DMS153 treated with DMSO at 0.1 percent for 48 hours (cell line): Measurements from ENCODE around the gene NAA25.
"Not testable (repeated sequence)": the region's sequence is repeated elsewhere in the genome, so short reads cannot be mapped to it uniquely, and the experiment has no call there.

Experiments used
- DNase-seq: peaks from one replicate; lab custom pipeline; 2025; ENCODE audit not compliant: unreplicated experiment; lab: John Stamatoyannopoulos, UW

The NAA25 gene

GRCh38 chr12:112010415-112011344, 97.9 kb downstream of the NAA25 start:
- DNase-seq: no peak

DNA sequence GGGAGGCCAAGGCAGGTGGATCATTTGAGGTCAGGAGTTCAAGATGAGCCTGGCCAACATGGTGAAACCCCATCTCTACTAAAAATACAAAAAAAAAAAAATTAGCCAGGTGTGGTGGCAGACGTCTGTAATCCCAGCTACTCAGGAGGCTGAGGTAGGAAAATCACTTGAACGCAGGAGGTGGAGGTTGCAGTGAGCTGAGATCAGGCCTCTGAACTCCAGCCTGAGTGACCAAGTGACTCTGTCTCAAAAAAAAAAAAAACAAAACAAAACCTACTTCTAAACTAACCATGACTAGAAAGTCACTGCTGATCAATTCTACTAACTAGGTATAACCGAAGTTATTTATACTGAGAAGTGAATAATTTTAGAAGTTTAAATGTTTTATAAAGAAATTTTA, 99.0 kb downstream of the NAA25 start:
- DNase-seq: not testable (repeated sequence)

- no peak for DNase-seq
Measured at GRCh38 chr12:112008918-112009317, 99.7 kb downstream of the NAA25 start.

- no peak for DNase-seq
Measured at GRCh38 chr12:112007945-112008344, 100.6 kb downstream of the NAA25 start.

DNA sequence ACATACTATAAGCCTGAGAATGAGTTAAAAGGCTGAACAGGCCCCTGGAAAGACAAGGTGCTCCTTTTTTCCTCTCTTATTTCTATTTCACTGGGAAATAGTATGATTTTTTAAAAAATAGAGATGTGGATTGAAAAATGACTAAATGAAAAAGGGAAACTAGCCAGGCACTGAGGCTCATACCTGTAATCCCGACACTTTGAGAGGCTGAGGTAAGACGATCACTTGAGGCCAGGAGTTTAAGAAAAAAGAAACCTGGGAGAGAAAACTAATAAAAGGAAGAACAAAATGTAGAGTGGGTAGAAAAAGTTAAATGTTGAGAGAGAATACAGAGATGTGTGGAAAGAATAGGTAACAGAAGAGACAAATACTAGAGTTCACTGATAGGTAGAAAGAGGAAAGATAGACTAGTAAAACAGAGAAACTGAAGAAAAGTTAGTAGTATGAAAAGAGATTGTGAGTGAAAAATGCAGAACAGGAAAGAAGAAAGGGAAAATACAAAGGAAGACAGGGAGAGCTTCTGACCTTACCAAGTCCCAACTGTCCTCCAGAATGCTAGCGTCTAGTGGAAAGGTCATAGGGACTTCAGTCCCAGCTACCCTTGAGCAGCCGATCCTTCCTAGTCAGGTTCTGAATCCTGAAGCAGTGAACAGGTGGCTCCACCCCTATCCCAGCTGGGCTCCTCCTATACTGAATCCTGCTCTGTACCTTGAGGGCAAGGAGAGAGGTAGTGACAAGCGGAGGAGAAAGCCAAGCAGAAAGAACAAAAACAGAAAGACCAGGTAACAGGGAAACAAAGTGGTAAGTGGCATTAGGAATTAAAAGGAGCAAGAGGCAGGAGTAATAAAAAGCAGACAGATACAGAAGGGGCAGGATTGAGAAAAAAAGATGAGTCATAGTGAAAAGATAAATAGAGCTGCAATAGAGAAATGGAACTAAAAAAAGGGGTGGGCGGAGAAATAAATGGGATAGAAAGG, 102.9 kb downstream of the NAA25 start:
- no peak for DNase-seq

- no peak for DNase-seq
Measured at GRCh38 chr12:112004041-112004440, 104.5 kb downstream of the NAA25 start.

DNA sequence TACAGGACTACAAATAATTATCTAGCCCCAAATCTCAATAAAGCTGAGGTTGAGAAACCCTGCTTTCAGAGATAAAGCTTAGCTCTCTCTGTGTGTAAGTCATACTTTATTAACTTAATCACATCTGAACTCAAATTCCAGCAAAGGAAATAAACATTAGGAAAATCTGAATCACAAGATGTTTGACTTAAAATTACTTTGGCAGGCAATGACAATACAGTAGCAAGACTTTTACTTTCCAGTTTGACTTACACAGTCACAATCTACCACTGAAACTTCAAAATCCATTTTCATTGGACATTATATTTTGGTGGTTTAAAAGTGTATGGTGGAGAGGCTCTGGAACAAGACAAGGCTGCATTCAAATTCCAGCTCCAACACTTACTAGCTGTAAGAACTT, 107.0 kb downstream of the NAA25 start:
- DNase-seq: no peak

- no peak for DNase-seq
Measured at GRCh38 chr12:112000820-112001219, 107.8 kb downstream of the NAA25 start.

- DNase-seq: not testable (repeated sequence)
Measured at GRCh38 chr12:111999129-111999528, 109.5 kb downstream of the NAA25 start.

DNA sequence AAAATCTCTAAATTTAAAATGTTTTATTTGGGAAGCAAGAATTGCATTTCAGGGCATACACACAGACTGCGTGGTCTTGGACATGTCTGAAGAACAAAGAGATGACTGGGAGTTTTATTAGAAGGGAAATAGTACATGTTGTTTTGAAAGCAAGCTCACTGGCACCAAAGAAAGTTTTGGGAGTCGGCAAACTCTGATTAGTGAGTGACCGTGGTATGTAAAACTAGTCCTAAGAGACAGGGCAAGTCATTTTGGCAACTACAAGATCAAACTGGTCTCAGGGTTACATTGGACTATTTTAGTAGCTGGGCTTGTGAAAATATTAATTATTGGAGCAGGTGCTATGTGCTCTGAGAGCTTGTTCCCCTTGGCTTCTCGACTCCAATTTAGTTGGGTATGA, 110.6 kb downstream of the NAA25 start:
- DNase-seq: no peak

DNA sequence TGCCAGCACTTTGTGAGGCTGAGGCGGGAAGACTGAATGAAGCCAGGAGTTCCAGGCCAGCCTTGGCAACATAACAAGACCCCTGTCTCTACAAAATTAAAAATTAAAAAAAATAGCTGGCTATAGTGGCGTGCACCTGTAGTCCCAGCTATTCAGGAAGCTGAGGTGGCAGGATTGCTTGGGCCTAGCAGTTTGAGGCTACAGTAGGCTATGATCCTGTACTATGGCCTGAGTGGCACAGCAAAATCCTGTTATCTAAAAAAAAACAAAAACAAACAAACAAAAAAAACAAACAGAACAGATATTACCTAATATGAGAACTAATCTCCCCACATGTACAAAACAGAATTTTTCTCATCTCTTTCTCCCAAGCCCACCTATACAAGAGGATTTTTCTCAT, 111.3 kb downstream of the NAA25 start:
- no peak for DNase-seq

DNA sequence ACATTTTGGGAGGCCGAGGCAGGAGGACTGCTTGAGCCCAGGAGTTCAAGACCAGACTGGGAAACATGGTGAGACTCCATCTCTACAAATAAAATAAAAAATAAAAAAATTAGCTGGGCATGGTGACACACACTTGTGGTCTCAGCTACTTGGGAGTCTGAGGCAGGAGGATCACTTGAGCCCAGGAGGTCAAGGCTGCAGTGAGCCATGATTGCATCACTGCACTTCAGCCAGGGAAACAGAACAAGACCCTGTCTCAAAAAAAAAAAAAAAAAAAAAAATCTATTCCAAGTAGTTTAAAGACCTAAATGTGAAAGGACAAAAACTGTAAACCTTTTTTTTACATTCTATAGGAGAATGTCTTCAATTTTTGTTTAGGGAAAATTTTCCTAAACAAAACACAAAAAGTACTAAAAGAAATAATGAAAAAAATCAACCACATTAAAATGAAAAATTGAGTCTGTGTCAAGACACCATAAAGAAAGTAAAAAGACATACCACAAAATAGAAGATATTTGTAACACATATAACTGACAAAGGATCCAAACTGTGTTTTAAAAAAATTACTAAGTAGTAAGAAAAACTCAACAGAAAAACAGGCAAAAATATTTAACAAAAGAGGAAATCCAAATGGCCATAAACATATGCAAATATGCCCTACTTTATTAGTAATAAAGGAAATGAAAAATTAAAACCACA, 112.7 kb downstream of the NAA25 start:
- DNase-seq: no peak

GRCh38 chr12:111994211-111995111, 114.1 kb downstream of the NAA25 start:
- not testable (repeated sequence) for DNase-seq

DNA sequence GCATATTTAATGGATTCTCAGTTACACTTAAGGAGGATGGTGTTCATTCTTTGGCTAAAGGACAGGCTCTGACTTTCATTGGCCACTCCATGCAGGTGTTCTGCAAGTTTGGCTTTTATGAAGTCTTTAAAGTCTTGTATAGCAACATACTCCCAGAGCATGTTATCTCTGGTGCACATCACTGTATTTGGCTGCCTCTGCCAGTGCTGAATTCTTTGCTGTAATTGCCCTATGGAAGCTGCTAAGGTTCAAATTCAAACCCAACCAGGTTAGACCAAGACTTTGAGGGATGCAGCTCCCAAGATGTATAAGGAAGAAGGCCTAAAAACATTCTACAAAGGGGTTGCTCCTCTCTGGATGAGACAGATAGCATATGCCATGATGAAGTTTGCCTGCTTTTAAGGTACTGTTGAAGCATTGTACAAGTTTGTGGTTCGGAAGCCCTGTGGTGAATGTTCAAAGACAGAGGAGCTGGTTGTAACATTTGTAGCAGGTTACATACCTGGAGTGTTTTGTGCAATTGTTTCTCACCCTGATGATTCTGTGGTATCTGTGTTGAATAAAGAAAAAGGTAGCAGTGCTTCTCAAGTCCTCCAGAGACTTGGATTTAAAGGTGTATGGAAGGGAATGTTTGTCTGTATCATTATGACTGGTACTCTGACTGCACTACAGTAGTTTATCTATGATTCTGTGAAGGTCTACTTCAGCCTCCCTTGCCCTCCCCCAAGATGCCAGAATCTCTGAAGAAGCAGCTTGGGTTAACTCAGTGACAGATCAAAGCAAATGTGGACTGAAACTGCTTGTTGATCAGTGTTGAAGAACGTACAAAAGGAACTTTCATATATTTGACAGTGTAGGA, 115.1 kb downstream of the NAA25 start:
- no peak for DNase-seq

- DNase-seq: no peak
Measured at GRCh38 chr12:111992464-111992863, 116.1 kb downstream of the NAA25 start.

GRCh38 chr12:111991946-111992345, 116.6 kb downstream of the NAA25 start:
- no peak for DNase-seq

DNA sequence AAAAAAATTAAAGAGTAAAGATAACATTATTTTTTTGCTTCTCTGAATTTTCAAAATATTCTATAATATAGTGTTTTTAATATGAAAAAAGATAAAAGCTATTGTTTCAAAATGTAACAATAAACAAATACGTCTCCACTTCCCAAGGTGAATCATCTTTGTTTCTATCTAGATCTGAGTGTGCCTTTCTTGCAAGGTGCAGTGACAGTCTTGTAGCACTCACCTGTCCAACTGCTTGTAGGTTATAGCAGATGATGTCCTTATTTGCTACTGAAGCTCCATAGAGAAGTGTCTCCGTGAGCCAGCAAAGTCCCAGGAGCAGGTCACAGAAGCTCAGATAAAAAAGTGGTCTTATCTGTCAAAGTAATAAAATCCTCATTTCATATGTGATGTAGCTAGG, 117.0 kb downstream of the NAA25 start:
- DNase-seq: no peak

GRCh38 chr12:111984820-111985219, 123.8 kb downstream of the NAA25 start:
- no peak for DNase-seq

DNA sequence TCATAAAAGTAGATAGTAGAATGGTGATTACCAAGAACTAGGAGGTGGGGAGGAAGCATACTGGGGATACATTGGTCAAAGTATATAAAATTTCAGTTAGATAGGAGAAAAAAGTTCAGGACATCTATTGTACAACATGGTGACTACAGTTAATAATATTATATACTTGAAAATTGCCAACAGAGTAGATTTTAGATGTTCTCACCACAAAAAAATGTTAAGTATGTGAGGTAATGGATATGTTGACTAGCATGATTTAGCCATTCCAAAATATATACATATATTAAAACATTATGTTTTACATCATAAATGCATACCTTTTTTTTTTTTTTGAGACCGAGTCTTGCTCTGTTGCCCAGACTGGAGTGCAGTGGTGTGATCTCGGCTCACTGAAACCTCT, 126.6 kb downstream of the NAA25 start:
- no peak for DNase-seq
